GM18951 (cell line): ENCODE measurements around the gene KCNQ4.

Experiments used
- POLR2A ChIP-seq: IDR thresholded peaks from 4 replicates; pipeline ENCODE4 v1.6.1; 2011; ENCODE audit warnings: mild to moderate bottlenecking; ENCODE audit not compliant: insufficient read length, insufficient read depth; ENCODE audit errors: extremely low read depth
- in situ Hi-C: fragments of 300-500 bp; cut with MboI; formaldehyde crosslinking; loops from one replicate; pipeline ENCODE4 v1.12.0; 2022; ENCODE audit warnings: low sequenced_read_pairs, mixed read lengths, inconsistent platforms; ENCODE audit not compliant: unreplicated experiment

Gene KCNQ4

DNA sequence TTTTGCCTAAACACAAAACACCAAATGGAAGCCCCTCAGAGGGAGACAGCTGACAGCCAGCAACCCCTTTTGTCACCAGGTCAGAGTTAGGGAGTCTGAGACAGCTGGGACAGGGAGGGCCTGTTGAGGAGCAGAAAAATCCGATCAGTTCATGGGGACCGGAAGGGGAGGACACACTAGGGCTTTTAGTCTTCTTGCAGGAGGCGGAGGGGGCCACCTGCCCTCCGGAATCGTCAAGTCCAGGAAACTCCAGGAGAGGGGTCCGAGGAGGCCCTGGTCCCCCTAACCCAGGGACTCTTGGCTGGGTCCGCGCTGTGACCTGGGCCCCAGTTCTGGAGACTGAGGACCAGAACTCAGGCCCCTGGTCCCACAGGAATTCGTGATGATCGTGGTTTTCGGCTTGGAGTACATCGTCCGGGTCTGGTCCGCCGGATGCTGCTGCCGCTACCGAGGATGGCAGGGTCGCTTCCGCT, 34.2 kb downstream of the KCNQ4 start:
- in situ Hi-C loops: no loop called here
- TF ChIP-seq POLR2A: no peak

DNA sequence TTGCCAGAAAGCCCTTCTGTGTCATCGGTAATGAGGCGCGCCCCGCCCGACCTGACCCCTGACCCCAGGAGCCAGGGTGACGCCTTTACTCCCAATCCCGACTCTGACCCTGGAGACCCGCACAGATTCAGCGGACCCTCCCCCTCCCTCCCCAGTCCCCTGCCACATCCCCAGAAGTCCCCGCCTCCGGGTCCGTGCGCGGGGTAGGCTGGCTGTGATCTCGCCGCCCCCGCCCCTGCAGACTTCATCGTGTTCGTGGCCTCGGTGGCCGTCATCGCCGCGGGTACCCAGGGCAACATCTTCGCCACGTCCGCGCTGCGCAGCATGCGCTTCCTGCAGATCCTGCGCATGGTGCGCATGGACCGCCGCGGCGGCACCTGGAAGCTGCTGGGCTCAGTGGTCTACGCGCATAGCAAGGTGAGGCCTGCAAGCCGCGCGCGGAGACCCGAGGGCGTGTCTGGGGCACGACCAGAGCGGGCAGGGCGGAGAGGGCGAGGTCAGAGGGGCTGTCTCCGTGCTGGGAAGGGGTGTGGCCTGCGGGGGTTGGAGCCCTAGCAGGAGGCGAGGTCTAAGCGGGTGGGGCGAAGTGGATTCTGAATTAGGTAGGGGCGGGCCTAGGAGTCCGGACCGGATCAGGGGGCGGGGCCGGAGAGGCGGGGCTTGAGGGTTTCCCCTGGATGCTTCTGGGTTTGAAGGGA, 34.8 kb downstream of the KCNQ4 start:
- in situ Hi-C loops: no loop called here
- TF ChIP-seq POLR2A: peak; percentile 33

DNA sequence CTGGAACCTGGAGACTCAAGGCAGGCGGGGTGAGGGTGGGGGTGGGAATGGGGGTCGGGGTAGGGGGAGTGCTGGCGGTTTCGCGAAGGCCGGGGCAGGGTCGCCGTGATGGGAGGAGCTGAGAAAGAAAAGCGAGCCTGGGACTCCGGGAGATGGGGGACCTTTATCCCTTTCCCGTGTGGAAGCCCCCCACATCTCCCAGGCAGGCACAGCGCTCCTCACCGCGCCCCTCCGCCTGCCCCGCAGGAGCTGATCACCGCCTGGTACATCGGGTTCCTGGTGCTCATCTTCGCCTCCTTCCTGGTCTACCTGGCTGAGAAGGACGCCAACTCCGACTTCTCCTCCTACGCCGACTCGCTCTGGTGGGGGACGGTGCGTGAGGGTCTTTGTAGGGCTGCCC, 35.5 kb downstream of the KCNQ4 start:
- no peak for TF ChIP-seq POLR2A
- in situ Hi-C loops: no loop called here

DNA sequence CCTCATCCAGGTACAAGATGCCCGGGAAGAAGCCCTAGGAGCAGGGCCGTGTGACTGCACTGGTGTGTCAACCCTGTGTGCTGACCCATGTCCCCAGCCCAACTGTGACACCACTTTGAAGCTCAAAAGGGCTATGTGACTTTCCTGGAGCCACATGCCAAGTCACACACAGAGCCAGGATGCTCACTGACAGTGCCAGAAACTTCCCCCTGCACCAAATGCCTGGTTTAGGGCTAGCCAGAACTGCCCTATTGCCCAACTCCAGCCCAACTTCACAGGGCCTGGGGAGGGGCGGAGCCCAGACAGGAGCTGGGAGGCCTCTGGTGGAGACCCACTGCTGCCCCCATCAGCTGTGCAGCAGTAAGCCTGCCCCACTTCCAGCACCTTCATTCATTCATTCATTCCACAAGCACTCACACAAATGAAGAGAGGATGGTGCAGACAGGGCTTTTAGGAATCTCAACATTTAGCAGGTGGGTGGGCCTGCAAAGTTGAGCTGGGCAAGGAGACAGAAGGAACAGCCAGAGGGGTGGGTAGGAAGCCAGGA, 36.7 kb downstream of the KCNQ4 start:
- TF ChIP-seq POLR2A: no peak
- in situ Hi-C loops: no loop called here

DNA sequence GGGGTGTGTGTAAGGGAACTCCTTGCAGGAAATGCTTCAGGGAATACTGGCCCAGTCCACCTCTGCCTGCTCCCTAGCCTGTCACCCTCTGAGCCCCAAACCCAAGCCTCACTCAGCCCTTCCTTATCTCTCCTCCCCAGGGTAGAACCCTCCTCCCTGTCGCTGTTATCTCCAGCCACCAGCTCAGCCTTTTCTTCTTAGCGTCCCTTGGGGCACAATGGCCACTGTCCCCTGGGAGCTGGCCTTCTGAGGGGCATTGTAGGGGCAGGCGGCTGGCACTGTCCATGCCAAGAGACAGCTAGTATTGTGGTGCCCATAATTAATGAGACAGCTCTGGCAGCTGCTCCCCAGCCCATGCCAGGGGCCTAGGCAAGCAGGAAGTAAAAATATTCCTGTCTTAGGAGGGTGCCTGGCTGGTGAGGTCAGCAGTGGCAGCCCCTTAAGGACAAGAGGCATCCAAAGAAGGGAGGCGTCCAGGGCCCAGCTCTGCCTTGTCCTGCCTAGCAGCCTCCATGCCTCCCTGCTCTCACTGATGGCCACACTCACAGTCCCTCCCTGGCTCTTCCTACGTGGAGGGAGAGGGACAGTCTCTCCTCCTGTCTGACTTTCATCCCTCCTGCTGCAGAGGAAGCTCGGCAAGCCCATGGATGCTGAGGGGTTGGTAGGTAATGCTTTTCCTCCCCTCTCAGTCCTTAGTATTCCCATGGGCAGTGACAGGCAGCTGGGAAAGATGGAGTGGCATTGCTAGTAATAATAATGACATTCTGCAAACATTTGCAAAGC, 37.5 kb downstream of the KCNQ4 start:
- in situ Hi-C loops: no loop called here
- TF ChIP-seq POLR2A: no peak

DNA sequence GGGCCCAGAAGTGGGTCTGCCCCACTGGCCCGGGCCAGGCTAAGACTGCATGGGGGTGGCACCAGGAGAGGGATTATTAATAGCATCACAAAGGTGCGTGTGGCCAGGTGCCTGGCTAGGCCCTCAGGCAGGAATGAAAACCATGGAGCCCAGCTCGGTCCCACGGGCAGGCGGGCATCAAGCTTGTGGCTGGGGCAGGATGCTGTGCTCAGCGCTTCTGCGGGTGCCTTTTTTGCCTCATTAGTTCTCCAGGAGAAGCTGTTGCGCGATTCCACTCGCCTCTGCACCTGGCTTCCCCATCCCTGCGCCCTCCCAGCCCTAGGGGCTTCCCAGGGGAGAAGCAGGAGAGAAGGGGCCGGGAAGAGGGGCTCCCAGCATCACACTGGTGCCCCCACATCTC, 39.3 kb downstream of the KCNQ4 start:
- no peak for TF ChIP-seq POLR2A
- in situ Hi-C loops: no loop called here

DNA sequence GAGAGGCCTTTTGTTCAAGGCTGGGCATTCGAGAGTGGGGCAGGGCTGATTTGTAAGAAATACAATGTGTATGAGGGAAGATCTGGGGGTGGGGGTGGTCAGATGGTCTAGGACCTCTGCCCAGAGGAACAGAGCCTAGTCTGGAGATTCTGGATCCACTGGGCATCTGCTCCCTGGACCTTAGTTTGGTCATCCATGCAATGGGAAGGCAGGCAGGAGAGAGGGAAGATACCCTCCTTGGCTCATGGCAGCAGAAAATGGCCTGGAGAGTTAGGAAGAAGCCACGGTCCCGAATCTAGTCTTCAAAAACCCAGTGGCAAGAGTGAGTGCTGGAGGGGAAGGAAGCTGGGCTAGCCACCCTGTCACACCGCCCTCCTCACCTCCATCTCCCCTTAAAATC, 39.8 kb downstream of the KCNQ4 start:
- no peak for TF ChIP-seq POLR2A
- in situ Hi-C loops: no loop called here

DNA sequence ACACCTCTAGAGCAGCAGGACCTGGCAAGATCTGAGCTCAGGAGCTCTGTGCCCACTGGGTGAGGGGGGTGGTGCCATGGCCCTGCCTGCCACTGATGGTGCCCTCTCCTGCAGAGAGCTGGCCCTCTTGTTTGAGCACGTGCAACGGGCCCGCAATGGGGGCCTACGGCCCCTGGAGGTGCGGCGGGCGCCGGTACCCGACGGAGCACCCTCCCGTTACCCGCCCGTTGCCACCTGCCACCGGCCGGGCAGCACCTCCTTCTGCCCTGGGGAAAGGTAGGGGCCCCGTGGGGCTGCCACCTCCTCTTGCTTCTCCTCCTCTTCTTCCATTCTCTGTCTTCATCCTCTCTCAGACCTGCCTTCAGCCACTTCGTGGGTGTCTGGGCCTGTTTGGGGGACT, 40.4 kb downstream of the KCNQ4 start:
- in situ Hi-C loops: no loop called here
- TF ChIP-seq POLR2A: no peak

DNA sequence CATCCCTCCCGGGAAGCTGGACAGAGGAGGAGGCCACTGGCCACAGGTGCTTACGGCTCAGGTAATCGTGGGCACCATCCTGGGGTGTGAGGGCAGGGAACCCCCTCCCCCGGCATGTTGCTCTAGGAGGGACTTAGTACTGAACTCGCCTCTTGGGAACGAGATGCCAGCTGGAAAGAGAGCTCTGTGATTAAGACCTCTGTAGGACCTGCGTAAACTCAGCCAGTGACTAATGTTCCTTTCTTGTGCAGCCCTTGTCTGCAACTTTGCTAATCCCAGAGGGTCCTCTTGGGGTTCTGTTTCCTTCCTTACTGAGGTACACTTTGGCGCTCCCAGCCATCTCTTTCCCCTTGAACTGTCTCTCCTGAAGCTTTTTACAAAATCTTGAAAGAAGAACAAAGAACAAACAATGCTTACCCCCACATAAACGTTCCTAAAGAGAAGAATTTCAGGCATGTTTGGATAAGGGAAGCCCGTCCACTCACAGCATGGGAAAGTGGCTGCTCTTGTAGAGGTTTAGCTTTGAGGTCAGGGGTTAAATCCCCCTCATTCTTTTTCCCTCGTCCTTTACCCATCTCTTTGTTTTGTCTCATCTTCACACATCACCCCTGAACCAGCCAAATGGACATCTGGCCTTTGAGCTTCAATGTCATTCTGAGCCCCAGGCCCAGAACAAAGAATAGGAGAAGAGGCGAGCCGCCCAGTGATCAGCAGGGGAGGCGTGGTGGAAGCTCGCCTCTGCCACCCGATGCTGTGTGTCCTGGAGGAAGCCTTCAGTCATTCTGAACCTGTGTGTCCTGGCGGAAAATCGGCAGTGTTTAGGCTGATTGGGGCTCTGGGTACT, 41.2 kb downstream of the KCNQ4 start:
- in situ Hi-C loops: no loop called here
- TF ChIP-seq POLR2A: no peak

DNA sequence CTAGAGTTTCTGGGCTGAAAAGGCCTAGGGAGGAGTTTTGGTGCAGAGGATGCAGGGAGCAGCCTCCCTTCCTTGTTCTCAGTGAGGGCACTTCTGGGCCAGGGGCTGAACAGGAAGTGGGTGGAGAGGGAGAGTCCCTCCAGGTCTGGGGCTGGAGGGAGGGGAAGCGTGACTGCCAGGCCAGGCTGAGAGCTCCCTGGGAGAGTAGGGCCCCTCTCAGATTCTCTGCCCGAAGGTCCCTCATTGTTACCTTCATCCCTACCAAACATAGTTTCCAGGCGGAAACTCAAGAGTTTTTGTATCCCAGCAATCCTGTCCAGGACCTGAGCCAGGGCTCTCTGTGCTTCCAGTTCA, 41.8 kb downstream of the KCNQ4 start:
- in situ Hi-C loops: no loop called here
- TF ChIP-seq POLR2A: no peak

DNA sequence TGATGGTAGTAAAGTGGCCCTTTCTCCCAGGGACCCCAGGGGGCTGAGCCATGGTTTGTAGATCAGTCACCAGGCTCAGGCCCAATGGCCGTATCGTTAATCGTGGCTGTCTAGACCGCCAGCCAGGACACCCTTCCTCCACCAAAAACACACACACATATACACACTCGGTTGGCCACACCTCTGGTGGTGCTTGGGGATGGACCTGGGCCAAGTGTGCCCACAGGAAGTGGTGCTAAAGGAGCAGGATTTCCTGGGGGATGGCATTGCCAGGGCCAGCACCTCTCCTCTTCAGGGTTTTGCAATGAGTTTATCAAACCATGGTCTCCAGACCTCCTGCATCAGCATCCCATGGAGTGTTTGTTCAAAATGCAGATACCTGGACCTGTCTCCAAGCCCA, 42.4 kb downstream of the KCNQ4 start:
- TF ChIP-seq POLR2A: no peak
- in situ Hi-C loops: no loop called here

DNA sequence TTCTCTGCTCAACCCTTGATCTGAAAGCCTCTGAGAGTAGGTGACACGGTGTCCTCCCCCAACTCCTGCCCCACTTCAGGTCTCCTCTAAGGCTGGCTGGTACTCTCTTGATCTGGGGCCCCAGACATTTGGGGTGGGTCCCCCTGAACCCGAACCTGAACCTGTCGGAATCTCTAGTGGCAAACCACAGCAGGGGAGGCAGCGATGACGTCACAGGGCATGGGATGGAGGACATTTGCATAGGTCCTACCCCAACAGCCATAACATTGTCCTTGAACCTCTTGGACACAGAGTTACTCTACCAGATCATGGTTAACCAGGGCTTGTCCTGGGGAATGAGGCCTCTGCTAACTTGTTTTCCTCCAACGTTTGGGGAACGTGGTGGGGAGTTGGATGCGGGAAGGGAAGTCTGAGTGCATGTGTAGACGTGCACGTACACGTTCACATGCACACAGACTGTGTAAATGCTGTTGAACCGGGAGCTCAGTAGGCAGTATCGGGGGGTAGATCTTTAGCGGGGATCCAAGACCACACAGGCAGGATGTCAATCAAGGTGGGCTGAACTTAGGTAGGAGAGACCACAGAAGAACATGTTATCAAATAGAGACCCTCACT, 46.2 kb downstream of the KCNQ4 start:
- in situ Hi-C loops: no loop called here
- TF ChIP-seq POLR2A: no peak
